Endothelial cell of umbilical vein (primary cell): ENCODE data around the gene PFDN1. TPM values are rescaled to one million over a fixed set of nuclear protein-coding genes. Genes with fewer than 3 reads are reported as not detected.

Source experiments
- BruUV-seq: library from RNA; stranded (reverse); fragments of 400-500 nt; replicated peaks from 2 replicates; lab custom pipeline; 2021; lab: Mats Ljungman, UMichigan
- CTCF ChIA-PET: fragments of 300-600, 350-600 bp; sonication (Branson Sonifier 250); formaldehyde crosslinking; loops from one replicate; lab custom pipeline; 2021; ENCODE audit warnings: antibody characterized with exemption, inconsistent platforms; lab: Charles Lee
- POLR2A ChIA-PET: fragments of 300-600, 350-600 bp; sonication (Branson Sonifier 250); formaldehyde crosslinking; loops from one replicate; lab custom pipeline; 2021; ENCODE audit warnings: antibody characterized with exemption, inconsistent platforms; lab: Charles Lee
- DNase-seq: peaks from one replicate; pipeline ENCODE4 v3.0.0-alpha.2; 2011; ENCODE audit warnings: low read depth, low spot score
- FAIRE-seq: peaks from 2 replicates; lab custom pipeline; 2011; peaks lifted over from hg19 to GRCh38; lab: Jason Lieb, UNC
- H2AFZ ChIP-seq: 2 replicates; pipeline ENCODE4 v1.6.0; 2012; ENCODE audit warnings: low read depth, low read length, control low read depth, inconsistent platforms
- H3K27ac ChIP-seq: 2 replicates; pipeline ENCODE4 v1.5.1; 2011; ENCODE audit warnings: low read depth, mild to moderate bottlenecking, control low read depth, low read length, moderate library complexity; ENCODE audit not compliant: insufficient read depth
- H3K27me3 ChIP-seq, 2 experiments: 2 replicates each; pipeline versions ENCODE4 v1.6.0 to v1.6.1; 2011; ENCODE audit warnings: low read length in 2 of 2, mixed read lengths in 1 of 2; ENCODE audit not compliant: control insufficient read depth in 2 of 2, insufficient read depth in 2 of 2
- H3K36me3 ChIP-seq, 2 experiments: 2 replicates in 1 of 2; 3 replicates in 1 of 2; pipeline ENCODE4 v1.5.1; 2011; ENCODE audit warnings: low read length in 2 of 2, mild to moderate bottlenecking in 1 of 2, moderate library complexity in 1 of 2; ENCODE audit not compliant: control insufficient read depth in 2 of 2, insufficient read depth in 2 of 2; ENCODE audit errors: extremely low read depth in 1 of 2
- H3K4me1 ChIP-seq: 3 replicates; pipeline ENCODE4 v1.5.1; 2011; ENCODE audit warnings: mild to moderate bottlenecking, low read length; ENCODE audit not compliant: control insufficient read depth, insufficient read depth; ENCODE audit errors: extremely low read depth
- H3K4me2 ChIP-seq: 2 replicates; pipeline ENCODE4 v1.6.1; 2011; ENCODE audit warnings: low read length, control low read depth, mixed read lengths; ENCODE audit not compliant: insufficient read depth
- H3K4me3 ChIP-seq, 3 experiments: fragments of 200-600 bp in 1 of 3; sonication (generic), shearing (Covaris generic) in 1 of 3; replicated peaks in 1 of 3; 2 replicates each; pipeline ENCODE4 v1.5.1; 2011 to 2016; ENCODE audit warnings: control low read depth in 3 of 3, low read length in 3 of 3, mild to moderate bottlenecking in 2 of 3, inconsistent platforms in 1 of 3, low read depth in 1 of 3, moderate library complexity in 1 of 3; ENCODE audit not compliant: insufficient read depth in 1 of 3
- H3K79me2 ChIP-seq: 2 replicates; pipeline ENCODE4 v1.6.0; 2012; ENCODE audit warnings: low read length, inconsistent platforms; ENCODE audit not compliant: control insufficient read depth, insufficient read depth
- H3K9ac ChIP-seq: replicated peaks from 2 replicates; pipeline ENCODE3; 2011; ENCODE audit warnings: low read length, control low read depth; ENCODE audit not compliant: insufficient read depth; ENCODE audit errors: extremely low read depth
- H3K9me1 ChIP-seq: replicated peaks from 3 replicates; pipeline ENCODE4 v1.6.0; 2011; ENCODE audit warnings: mild to moderate bottlenecking, low read length; ENCODE audit not compliant: control insufficient read depth, insufficient read depth; ENCODE audit errors: extremely low read depth
- H3K9me3 ChIP-seq: replicated peaks from 2 replicates; pipeline ENCODE4 v1.5.1; 2012; ENCODE audit warnings: low read length, inconsistent platforms; ENCODE audit not compliant: control insufficient read depth, insufficient read depth
- H4K20me1 ChIP-seq: replicated peaks from 2 replicates; pipeline ENCODE3; 2011; ENCODE audit warnings: mild to moderate bottlenecking, low read length; ENCODE audit not compliant: control insufficient read depth, insufficient read depth; ENCODE audit errors: extremely low read depth
- CTCF ChIP-seq, 2 donors: IDR thresholded peaks; 1 replicate in 1 of 2; 2 replicates in 1 of 2; pipeline ENCODE4 v1.5.1; 2011; ENCODE audit warnings: low read length in 2 of 2, mild to moderate bottlenecking in 2 of 2, moderate library complexity in 2 of 2, control low read depth in 1 of 2, inconsistent platforms in 1 of 2, low read depth in 1 of 2; ENCODE audit not compliant: insufficient read depth in 1 of 2; ENCODE audit errors: extremely low read depth in 1 of 2
- EZH2 ChIP-seq: IDR thresholded peaks from 2 replicates; pipeline ENCODE4 v1.6.1; 2012; ENCODE audit warnings: borderline replicate concordance, low read depth, mild to moderate bottlenecking, moderate library complexity, low read length, inconsistent platforms; ENCODE audit not compliant: severe bottlenecking
- FOS ChIP-seq: IDR thresholded peaks from 2 replicates; pipeline ENCODE4 v1.6.1; 2011; ENCODE audit warnings: mild to moderate bottlenecking, low read length, moderate library complexity, borderline replicate concordance; ENCODE audit not compliant: insufficient read depth
- GATA2 ChIP-seq: IDR thresholded peaks from 2 replicates; pipeline ENCODE4 v1.7.0; 2011; ENCODE audit warnings: low read depth, mild to moderate bottlenecking, moderate library complexity, mixed read lengths, low read length; ENCODE audit not compliant: insufficient read length, insufficient read depth
- JUN ChIP-seq: IDR thresholded peaks from 2 replicates; pipeline ENCODE4 v1.6.1; 2011; ENCODE audit warnings: borderline replicate concordance, low read depth; ENCODE audit not compliant: insufficient read length, insufficient read depth
- MAX ChIP-seq: IDR thresholded peaks from 2 replicates; pipeline ENCODE4 v1.6.1; 2011; ENCODE audit not compliant: insufficient read depth, insufficient read length
- MYC ChIP-seq: IDR thresholded peaks from one replicate; pipeline ENCODE4 v1.6.1; 2011; ENCODE audit warnings: mild to moderate bottlenecking, low read depth, low read length
- POLR2A ChIP-seq: IDR thresholded peaks from 2 replicates; pipeline ENCODE4 v1.6.1; 2012; ENCODE audit warnings: low read depth, mild to moderate bottlenecking, control low read depth, low read length
- POLR2AphosphoS5 ChIP-seq: IDR thresholded peaks from 2 replicates; pipeline ENCODE4 v1.6.1; 2012; ENCODE audit warnings: low read depth, mild to moderate bottlenecking, control low read depth, low read length, moderate library complexity; ENCODE audit not compliant: insufficient read depth
- dilution Hi-C: fragments of 300-500 bp; cut with MboI; formaldehyde crosslinking; loops from one replicate; pipeline ENCODE4 v1.15.0; 2019; ENCODE audit warnings: low sequenced_read_pairs; ENCODE audit not compliant: extremely low pct_ligation_motif_present
- intact Hi-C: fragments of 100-400 bp; cut with micrococcal nuclease; formaldehyde crosslinking; loops from one replicate; pipeline ENCODE4 v1.10.0; 2022
- polyA plus RNA-seq, 4 experiments: library from polyadenylated mRNA; depleted of rRNA in 3 of 4; stranded (reverse) in 3 of 4; unstranded in 1 of 4; fragments of >200 nt; gene quantifications; 2 replicates each; pipeline versions ENCODE4 v1.2.1 to v1.2.3, GENCODE V29; 2011 to 2012; ENCODE audit warnings: missing spikeins in 1 of 4
- total RNA-seq: library from RNA; stranded (reverse); gene quantifications from 2 replicates; pipeline ENCODE4 v1.2.3, GENCODE V29; 2021

Gene PFDN1
- total and polyA plus RNA-seq, 2 donors (not counting 3 experiments of a cell fraction or from before 2014, with no cell fraction given) = 107 to 158 TPM

- H3K79me2 ChIP-seq = peaks cover 30% of the 10 kb centered on the region
- BruUV-seq = no TSS peak
- H3K9me3 ChIP-seq = no peaks in the 10 kb centered on the region
- FAIRE-seq = no peak
- H3K9me1 ChIP-seq = no peaks in the 10 kb centered on the region
- H3K4me1 ChIP-seq = peaks cover 30% of the 10 kb centered on the region
- ChIA-PET POLR2A (no interaction called here), CTCF (interaction anchor here (0.6 to 1.2 kb wide), 2 partner anchors 8 to 12 kb away, joined by 3 read pairs; no protein-coding TSS in a partner anchor)
- H2AFZ ChIP-seq = no peak overlapping the region
- no peaks in the 10 kb centered on the region for H4K20me1 ChIP-seq
- no peak for DNase-seq
- H3K36me3 ChIP-seq = no peaks in the 10 kb centered on the region
- H3K9ac ChIP-seq = no peak overlapping the region
- dilution Hi-C loops = no loop called here
- H3K27me3 ChIP-seq = no peaks in the 10 kb centered on the region
- no peak overlapping the region for H3K4me3 ChIP-seq
- no peak for TF ChIP-seq MAX
- TF ChIP-seq MYC = no peak
- TF ChIP-seq CTCF (IDR thresholded peaks at IDR 0.05; ENCODE audit: extremely low read depth in 1 of 2, insufficient read depth in 1 of 2, low read depth in 1 of 2, low read length in 2 of 2) = no peak
- TF ChIP-seq POLR2A = no peak
- TF ChIP-seq POLR2AphosphoS5 = no peak
- TF ChIP-seq FOS = no peak
- no peak for TF ChIP-seq EZH2
- no peak for TF ChIP-seq JUN
- no peak for TF ChIP-seq GATA2
- no peak overlapping the region for H3K4me2 ChIP-seq
- intact Hi-C loops = no loop called here
- no peak overlapping the region for H3K27ac ChIP-seq
Measured at GRCh38 chr5:140270008-140270407, 32.9 kb downstream of the PFDN1 start.
